ENCODE data around the gene PRDM16.

DNA sequence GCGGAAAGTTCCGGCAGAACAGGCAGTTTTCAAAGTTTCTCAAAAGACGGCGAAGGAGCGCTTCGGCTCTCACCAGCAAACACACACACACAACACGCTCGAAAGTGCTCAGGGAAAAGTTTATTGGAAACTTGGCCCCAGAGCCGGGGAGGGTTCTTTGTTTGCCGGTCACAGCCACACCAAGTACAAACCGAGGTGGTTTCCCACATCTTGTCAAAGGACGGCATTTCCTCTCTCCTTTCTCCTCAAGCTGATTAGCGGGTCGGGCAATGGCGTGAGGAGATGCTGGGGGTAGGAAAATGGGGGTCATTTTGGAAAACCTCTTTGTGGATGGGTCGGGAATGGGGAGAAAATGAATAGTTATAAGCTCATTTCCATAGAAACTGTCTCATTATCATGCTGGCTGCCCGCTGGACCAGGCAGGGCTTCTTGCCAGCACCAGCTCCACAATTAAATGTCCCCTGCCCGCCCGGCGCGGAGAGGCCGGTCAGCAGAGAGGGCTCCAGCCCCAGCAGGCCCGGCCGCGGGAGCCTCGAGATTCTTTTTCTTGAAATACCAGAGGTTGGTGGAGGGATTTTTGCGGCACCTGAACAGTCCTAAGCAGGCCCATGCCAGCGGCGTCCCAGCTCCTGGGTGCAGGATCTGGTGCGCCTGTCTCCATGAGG, 92.3 kb downstream of the PRDM16 start:
- no peak for TF ChIP-seq TBL1XR1 (IDR thresholded peaks at IDR 0.05; ENCODE audit: borderline replicate concordance, low read length, partially characterized antibody)
- TF ChIP-seq, protein P1, sequence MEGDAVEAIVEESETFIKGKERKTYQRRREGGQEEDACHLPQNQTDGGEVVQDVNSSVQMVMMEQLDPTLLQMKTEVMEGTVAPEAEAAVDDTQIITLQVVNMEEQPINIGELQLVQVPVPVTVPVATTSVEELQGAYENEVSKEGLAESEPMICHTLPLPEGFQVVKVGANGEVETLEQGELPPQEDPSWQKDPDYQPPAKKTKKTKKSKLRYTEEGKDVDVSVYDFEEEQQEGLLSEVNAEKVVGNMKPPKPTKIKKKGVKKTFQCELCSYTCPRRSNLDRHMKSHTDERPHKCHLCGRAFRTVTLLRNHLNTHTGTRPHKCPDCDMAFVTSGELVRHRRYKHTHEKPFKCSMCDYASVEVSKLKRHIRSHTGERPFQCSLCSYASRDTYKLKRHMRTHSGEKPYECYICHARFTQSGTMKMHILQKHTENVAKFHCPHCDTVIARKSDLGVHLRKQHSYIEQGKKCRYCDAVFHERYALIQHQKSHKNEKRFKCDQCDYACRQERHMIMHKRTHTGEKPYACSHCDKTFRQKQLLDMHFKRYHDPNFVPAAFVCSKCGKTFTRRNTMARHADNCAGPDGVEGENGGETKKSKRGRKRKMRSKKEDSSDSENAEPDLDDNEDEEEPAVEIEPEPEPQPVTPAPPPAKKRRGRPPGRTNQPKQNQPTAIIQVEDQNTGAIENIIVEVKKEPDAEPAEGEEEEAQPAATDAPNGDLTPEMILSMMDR (CRISPR knock-in tag; IDR thresholded peaks at IDR 0.05) = no peak
- no peak for TF ChIP-seq ZFX (CRISPR knock-in tag; IDR thresholded peaks at IDR 0.05; ENCODE audit: low read depth)
- no peak for TF ChIP-seq TAF1 (CRISPR knock-in tag; IDR thresholded peaks at IDR 0.05)
- no peak for TF ChIP-seq PCBP2 (optimal IDR thresholded peaks at IDR 0.05; ENCODE audit: low read depth, low read length, poor library complexity, severe bottlenecking)
